ENCODE measurements around the gene CARD11. TPM values are rescaled to one million over a fixed set of nuclear protein-coding genes. Genes with fewer than 3 reads are reported as not detected.

CARD11 gene
- total RNA-seq, 1 donor from 2014 or later, result 1.4 TPM

DNA sequence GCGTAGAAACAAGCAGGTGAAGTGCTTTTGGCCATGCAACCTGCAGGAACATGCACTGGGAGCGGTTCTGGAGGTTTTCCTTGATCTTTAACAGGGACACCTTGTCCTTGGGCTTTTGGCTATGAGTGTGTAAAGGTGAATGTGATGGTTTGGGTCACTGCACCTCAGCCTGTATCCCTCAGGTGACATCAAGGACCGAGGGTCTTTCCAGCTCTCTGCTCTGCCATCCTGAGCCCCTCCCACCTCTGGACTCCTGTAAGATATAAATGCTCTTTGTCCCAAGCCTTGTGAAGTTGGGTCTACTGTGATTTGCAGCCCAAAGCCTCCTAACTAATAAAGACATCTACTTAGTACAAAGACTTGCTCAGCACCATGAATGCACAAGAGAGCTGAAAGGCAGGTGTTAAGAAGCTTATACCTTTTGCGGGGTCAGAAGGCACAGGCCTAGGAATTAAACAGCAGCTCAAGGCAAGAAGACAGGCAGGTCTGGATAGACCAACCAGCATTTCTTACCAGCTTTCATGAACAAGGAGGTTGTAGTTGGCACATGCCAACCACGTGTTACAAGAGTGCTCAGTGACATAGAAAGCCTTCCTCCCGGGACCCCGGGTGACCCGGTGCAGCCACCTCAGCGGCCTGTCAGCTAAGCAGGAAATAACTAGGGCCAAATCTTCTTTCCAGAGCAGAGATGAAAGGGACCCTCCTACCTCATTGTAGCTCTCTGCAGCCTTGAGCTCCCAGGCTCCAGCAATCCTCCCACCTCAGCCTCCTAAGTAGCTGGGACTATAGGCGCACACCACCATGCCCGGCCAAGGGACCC, 89.9 kb downstream of the CARD11 start:
- Mint-ChIP-seq H3K9me3 (ENCODE audit: unreplicated experiment) (peaks cover 2% of the 10 kb centered on the region), H3K27ac (ENCODE audit: unreplicated experiment) (no peak overlapping the region), H3K4me3 (ENCODE audit: unreplicated experiment) (no peak overlapping the region), H3K27me3 (ENCODE audit: unreplicated experiment) (no peaks in the 10 kb centered on the region), H3K36me3 (ENCODE audit: unreplicated experiment) (peaks cover 17% of the 10 kb centered on the region), H3K4me1 (ENCODE audit: low read depth, unreplicated experiment) (peaks cover 2% of the 10 kb centered on the region)
- TF ChIP-seq, protein P1, sequence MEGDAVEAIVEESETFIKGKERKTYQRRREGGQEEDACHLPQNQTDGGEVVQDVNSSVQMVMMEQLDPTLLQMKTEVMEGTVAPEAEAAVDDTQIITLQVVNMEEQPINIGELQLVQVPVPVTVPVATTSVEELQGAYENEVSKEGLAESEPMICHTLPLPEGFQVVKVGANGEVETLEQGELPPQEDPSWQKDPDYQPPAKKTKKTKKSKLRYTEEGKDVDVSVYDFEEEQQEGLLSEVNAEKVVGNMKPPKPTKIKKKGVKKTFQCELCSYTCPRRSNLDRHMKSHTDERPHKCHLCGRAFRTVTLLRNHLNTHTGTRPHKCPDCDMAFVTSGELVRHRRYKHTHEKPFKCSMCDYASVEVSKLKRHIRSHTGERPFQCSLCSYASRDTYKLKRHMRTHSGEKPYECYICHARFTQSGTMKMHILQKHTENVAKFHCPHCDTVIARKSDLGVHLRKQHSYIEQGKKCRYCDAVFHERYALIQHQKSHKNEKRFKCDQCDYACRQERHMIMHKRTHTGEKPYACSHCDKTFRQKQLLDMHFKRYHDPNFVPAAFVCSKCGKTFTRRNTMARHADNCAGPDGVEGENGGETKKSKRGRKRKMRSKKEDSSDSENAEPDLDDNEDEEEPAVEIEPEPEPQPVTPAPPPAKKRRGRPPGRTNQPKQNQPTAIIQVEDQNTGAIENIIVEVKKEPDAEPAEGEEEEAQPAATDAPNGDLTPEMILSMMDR (IDR thresholded peaks at IDR 0.05; ENCODE audit: partially characterized antibody, unreplicated experiment), result no peak
- DNase-seq, result no peak

DNA sequence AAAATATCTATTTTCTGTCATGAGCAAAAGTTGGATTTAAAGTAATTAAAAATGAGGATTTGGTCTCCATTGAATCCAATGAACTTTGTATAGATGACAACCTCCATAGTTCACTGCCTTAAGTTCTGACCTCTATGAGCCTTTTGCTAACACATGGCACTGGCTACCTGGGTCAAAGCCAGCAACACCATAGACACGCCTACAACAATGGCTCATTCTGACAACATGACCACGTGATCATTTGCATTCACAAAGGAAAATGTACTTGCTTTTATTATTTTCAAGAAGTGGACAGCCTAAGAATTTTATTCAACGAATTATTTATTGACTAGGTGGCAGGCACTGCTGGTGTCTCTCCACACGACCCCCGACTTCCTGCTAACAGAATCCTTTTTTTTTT, 90.6 kb downstream of the CARD11 start:
- Mint-ChIP-seq H3K4me3 (ENCODE audit: unreplicated experiment) (no peak overlapping the region), H3K9me3 (ENCODE audit: unreplicated experiment) (peaks cover 5% of the 10 kb centered on the region), H3K36me3 (ENCODE audit: unreplicated experiment) (peaks cover 17% of the 10 kb centered on the region), H3K4me1 (ENCODE audit: low read depth, unreplicated experiment) (peaks cover 2% of the 10 kb centered on the region), H3K27ac (ENCODE audit: unreplicated experiment) (no peak overlapping the region), H3K27me3 (ENCODE audit: unreplicated experiment) (no peaks in the 10 kb centered on the region)
- TF ChIP-seq, protein P1 (IDR thresholded peaks at IDR 0.05; ENCODE audit: partially characterized antibody, unreplicated experiment), result no peak
- DNase-seq, result no peak

DNA sequence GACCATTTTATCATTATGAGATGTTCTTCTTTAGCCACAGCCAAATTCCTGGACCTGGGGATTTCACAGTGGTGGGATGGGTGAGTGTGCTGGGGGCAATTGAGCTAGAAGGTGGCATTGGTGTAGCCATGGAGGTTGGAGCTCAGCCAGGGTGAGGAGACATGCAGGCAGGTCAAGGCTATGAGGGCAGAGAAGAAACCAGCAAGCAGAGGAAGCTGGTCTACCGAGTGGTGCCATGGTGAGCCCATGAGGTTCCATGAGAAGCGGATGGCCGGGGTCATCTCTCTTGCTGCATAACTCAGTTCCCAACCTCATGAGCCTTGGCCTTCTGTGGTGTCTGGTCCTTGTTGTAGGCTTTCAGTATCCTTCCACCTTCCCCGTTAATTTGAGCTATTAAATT, 91.4 kb downstream of the CARD11 start:
- no peak for DNase-seq
- Mint-ChIP-seq H3K36me3 (ENCODE audit: unreplicated experiment) (peaks cover 17% of the 10 kb centered on the region), H3K27ac (ENCODE audit: unreplicated experiment) (no peak overlapping the region), H3K9me3 (ENCODE audit: unreplicated experiment) (peaks cover 6% of the 10 kb centered on the region), H3K4me1 (ENCODE audit: low read depth, unreplicated experiment) (peaks cover 2% of the 10 kb centered on the region), H3K4me3 (ENCODE audit: unreplicated experiment) (no peak overlapping the region), H3K27me3 (ENCODE audit: unreplicated experiment) (no peaks in the 10 kb centered on the region)
- TF ChIP-seq, protein P1 (IDR thresholded peaks at IDR 0.05; ENCODE audit: partially characterized antibody, unreplicated experiment), result no peak

DNA sequence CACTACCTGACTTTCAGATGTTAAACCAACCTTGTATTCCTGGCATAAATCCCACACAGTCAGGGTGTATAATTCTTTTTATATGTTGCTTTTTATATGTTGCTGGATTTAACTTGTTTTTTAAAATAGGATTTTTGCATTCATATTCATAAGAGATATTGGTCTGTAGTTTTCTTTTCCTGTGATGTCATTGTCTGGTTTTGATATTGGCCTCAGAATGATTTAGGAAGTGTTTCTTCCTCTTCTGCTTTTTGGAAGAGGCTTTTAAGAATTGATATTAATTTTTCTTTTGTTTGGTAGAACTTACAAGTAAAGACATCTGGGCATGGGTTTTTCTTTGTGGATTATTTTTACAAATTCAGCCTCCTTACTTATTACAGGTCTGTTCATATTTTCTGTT, 93.1 kb downstream of the CARD11 start:
- no peak for DNase-seq
- no peaks in the 10 kb centered on the region for H3K4me1 Mint-ChIP-seq (ENCODE audit: low read depth, unreplicated experiment)
- no peak overlapping the region for H3K27ac Mint-ChIP-seq (ENCODE audit: unreplicated experiment)
- H3K4me3 Mint-ChIP-seq (ENCODE audit: unreplicated experiment), result no peak overlapping the region
- peaks cover 17% of the 10 kb centered on the region for H3K36me3 Mint-ChIP-seq (ENCODE audit: unreplicated experiment)
- TF ChIP-seq, protein P1 (IDR thresholded peaks at IDR 0.05; ENCODE audit: partially characterized antibody, unreplicated experiment), result no peak
- H3K27me3 Mint-ChIP-seq (ENCODE audit: unreplicated experiment), result no peaks in the 10 kb centered on the region
- H3K9me3 Mint-ChIP-seq (ENCODE audit: unreplicated experiment), result peaks cover 6% of the 10 kb centered on the region

DNA sequence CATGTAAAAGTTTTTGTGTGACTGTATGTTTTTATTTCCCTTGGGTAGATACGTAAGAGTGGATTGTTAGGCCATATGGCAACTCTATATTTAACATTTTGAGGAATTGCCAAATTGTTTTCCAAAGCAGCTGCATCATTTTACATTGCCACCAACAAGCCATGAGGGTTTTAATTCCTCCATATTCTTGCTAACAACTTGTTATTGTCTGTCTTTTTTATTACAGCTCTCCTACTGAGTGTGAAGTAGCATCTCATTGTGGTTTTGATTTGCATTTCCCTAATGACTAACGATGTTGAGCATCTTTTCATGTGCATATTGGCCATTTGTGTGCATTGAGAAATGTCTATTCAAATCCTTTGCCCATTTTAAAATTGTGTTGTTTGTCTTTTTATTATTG, 94.9 kb downstream of the CARD11 start:
- Mint-ChIP-seq H3K9me3 (ENCODE audit: unreplicated experiment) (peaks cover 8% of the 10 kb centered on the region), H3K4me1 (ENCODE audit: low read depth, unreplicated experiment) (no peaks in the 10 kb centered on the region), H3K4me3 (ENCODE audit: unreplicated experiment) (no peak overlapping the region), H3K36me3 (ENCODE audit: unreplicated experiment) (peaks cover 17% of the 10 kb centered on the region), H3K27ac (ENCODE audit: unreplicated experiment) (no peak overlapping the region), H3K27me3 (ENCODE audit: unreplicated experiment) (no peaks in the 10 kb centered on the region)
- no peak for DNase-seq
- TF ChIP-seq, protein P1 (IDR thresholded peaks at IDR 0.05; ENCODE audit: partially characterized antibody, unreplicated experiment), result no peak
